Measurements from ENCODE around the gene ERP27. TPM values are rescaled to one million over a fixed set of nuclear protein-coding genes. Genes with fewer than 3 reads are reported as not detected.

Gene ERP27
- total RNA-seq, 4 donors from 2014 or later, result 0.42 TPM; not detected in 3

DNA sequence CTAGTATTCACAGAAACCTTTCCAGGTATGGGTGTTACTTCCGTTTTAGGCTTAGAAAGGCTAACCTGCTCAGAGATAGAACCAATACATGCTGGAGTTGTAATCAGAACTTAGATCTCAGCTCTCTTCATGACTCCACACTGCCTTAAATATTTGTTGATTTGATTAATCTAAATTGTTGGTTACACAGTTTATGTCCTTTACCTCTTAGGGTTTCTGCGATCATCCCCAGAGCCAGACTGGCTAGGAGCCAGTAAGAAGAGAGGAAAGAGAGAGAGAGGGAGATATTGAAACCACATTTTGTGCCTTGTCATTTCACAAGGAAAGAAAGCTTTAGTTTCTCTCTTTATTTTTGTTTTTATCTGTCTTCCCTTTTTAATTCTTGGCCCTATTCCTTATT is 35.9 kb downstream of the ERP27 start:
- no peaks in the 10 kb centered on the region for H3K36me3 ChIP-seq
- H3K27me3 ChIP-seq, result no peaks in the 10 kb centered on the region
- intact Hi-C loops (cut with DNase I; ENCODE audit: low total_unique reads) (loop anchor here (5.0 kb wide), 1 partner anchor 50 kb away; no protein-coding TSS in a partner anchor), in situ Hi-C loops (cut with MboI; ENCODE audit: low sequenced_read_pairs in 4 of 4) (no loop called here)
- H3K4me3 ChIP-seq, result no peak overlapping the region
- no peaks in the 10 kb centered on the region for H3K9me3 ChIP-seq
- TF ChIP-seq, protein P1, sequence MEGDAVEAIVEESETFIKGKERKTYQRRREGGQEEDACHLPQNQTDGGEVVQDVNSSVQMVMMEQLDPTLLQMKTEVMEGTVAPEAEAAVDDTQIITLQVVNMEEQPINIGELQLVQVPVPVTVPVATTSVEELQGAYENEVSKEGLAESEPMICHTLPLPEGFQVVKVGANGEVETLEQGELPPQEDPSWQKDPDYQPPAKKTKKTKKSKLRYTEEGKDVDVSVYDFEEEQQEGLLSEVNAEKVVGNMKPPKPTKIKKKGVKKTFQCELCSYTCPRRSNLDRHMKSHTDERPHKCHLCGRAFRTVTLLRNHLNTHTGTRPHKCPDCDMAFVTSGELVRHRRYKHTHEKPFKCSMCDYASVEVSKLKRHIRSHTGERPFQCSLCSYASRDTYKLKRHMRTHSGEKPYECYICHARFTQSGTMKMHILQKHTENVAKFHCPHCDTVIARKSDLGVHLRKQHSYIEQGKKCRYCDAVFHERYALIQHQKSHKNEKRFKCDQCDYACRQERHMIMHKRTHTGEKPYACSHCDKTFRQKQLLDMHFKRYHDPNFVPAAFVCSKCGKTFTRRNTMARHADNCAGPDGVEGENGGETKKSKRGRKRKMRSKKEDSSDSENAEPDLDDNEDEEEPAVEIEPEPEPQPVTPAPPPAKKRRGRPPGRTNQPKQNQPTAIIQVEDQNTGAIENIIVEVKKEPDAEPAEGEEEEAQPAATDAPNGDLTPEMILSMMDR (IDR thresholded peaks at IDR 0.05 in 4 of 5, conservative IDR thresholded peaks at IDR 0.05 in 1 of 5), result no peak
- TF ChIP-seq POLR2A (IDR thresholded peaks at IDR 0.05), result no peak
- H3K27ac ChIP-seq, result peak overlapping the region; percentile 22 to 57 (median 38)
- DNase-seq (no peak), ATAC-seq (no peak)
- H3K4me1 ChIP-seq, result peaks cover 6 to 23% of the 10 kb centered on the region in 2 donors

DNA sequence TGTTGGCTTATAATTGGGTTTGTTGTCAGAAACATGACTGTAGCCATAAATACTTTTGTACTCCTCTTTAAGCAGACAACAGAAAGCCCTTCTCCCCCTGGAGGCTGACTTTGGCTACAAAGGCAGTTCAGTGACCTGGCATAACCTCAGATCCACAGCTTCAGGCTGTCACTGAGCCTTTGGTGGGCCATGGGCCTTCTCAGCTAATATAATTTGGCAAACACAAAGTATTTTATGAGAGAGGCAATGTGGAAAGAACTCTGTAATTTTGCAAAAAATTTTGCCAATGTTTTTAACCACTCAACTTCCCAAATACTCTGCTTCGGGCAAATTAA is 37.1 kb downstream of the ERP27 start:
- TF ChIP-seq, protein P1 (IDR thresholded peaks at IDR 0.05 in 4 of 5, conservative IDR thresholded peaks at IDR 0.05 in 1 of 5), result no peak
- TF ChIP-seq POLR2A (IDR thresholded peaks at IDR 0.05), result no peak
- ATAC-seq (no peak), DNase-seq (no peak)
- intact Hi-C loops (cut with DNase I; ENCODE audit: low total_unique reads), result loop anchor here (5.0 kb wide), 1 partner anchor 51 kb away; no protein-coding TSS in a partner anchor
- in situ Hi-C loops (cut with MboI; ENCODE audit: low sequenced_read_pairs in 4 of 4), result no loop called here
- Histone ChIP-seq H3K4me1 (peaks cover 6 to 34% of the 10 kb centered on the region in 2 donors), H3K36me3 (no peaks in the 10 kb centered on the region), H3K4me3 (no peak overlapping the region), H3K27ac (peak overlapping the region; percentile 22 to 57 (median 48)), H3K9me3 (no peaks in the 10 kb centered on the region), H3K27me3 (no peaks in the 10 kb centered on the region)

DNA sequence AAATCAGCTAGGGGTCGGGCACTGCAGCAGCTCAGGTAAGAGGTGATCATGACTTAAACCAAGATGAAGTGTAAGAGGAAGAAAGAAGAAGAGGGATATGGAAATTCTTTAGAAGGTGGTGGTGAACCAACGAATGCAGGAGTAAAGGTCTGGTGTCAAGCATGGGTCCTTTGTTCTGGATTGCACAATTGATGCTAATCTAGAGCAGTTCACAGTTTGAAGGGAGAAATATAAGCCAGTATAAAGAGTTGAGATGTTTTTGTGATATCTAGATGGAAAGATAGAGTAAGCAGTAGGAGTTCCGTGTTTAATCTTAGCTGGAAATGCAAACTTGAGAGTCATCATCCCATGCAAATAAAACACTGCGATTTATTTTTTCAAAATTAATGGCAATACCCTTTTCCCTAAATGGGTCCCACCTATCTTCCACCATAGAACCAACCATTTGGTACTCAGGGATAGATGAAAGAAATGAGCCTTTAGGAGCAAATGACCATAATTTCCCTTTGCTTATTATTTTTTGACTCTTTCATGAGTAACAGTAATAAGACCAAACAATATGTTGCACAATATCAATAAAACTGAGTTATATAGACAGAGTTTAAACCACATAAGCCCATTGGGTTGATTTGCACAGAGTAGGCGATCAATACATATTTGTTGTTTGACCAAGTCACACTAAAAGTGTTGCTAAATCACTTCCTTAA is 37.7 kb downstream of the ERP27 start:
- Histone ChIP-seq H3K27me3 (no peaks in the 10 kb centered on the region), H3K4me3 (no peak overlapping the region), H3K36me3 (no peaks in the 10 kb centered on the region), H3K4me1 (peaks cover 6 to 37% of the 10 kb centered on the region in 2 donors), H3K27ac (peak overlapping the region in 3 of 4 donors; percentile 22 to 52 (median 44)), H3K9me3 (no peaks in the 10 kb centered on the region)
- ATAC-seq (no peak), DNase-seq (no peak)
- in situ Hi-C loops (cut with MboI; ENCODE audit: low sequenced_read_pairs in 4 of 4) (no loop called here), intact Hi-C loops (cut with DNase I; ENCODE audit: low total_unique reads) (loop anchor here (5.0 kb wide), 1 partner anchor 52 kb away; no protein-coding TSS in a partner anchor)
- no peak for TF ChIP-seq POLR2A (IDR thresholded peaks at IDR 0.05)
- TF ChIP-seq, protein P1 (IDR thresholded peaks at IDR 0.05 in 4 of 5, conservative IDR thresholded peaks at IDR 0.05 in 1 of 5), result no peak

DNA sequence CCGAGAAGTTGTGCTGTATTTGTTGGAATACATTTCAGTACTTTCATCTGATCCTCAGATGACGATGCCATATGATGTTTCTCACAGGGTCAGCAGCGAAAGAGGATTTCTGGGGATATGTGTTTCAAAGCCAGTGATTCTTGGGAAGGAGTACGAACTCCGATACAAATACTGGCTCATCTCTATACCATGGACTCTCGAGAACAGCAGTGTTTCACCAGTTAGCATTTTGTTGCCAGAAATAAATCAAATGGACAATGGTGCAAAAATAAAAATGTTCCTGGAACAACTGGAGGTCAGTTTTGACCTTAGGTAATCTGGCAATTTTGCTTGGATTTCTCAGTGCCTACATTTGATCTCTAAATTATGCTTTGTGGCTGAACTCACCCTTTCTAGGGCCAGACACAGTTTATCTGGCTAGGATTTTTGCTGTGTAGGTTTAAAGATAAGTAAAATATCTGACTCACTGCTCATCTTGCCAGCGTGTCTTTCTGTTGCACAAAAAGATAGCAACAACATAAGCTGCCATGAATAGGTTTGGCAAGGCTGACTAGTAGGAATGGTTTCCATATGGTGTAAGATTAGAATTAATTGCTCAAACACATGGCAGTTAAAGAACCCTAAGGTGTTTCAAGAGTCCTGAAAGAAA is 41.7 kb downstream of the ERP27 start:
- no peak for DNase-seq
- in situ Hi-C loops (cut with MboI; ENCODE audit: low sequenced_read_pairs in 4 of 4), result no loop called here
- Histone ChIP-seq H3K27me3 (no peaks in the 10 kb centered on the region), H3K36me3 (no peaks in the 10 kb centered on the region), H3K4me1 (peaks cover 9 to 30% of the 10 kb centered on the region in 2 donors), H3K4me3 (peak overlapping the region in 1 of 4 donors; percentile 0), H3K9me3 (no peaks in the 10 kb centered on the region), H3K27ac (peak overlapping the region; percentile 16 to 44 (median 27))
- intact Hi-C loops (cut with DNase I; ENCODE audit: low total_unique reads), result no loop called here
- TF ChIP-seq POLR2A (IDR thresholded peaks at IDR 0.05), result no peak
- TF ChIP-seq, protein P1 (IDR thresholded peaks at IDR 0.05 in 4 of 5, conservative IDR thresholded peaks at IDR 0.05 in 1 of 5), result no peak
- peak in 1 of 2 donors; percentile 21 for ATAC-seq

Measured in gastrocnemius medialis (tissue), 4 donors.